ENCODE results near the gene UNC80. TPM values are rescaled to one million over a fixed set of nuclear protein-coding genes. Genes with fewer than 3 reads are reported as not detected.

The UNC80 gene
- total and polyA plus RNA-seq, 2 of the 4 experiments (the other 2 are of a cell fraction) = not detected

DNA sequence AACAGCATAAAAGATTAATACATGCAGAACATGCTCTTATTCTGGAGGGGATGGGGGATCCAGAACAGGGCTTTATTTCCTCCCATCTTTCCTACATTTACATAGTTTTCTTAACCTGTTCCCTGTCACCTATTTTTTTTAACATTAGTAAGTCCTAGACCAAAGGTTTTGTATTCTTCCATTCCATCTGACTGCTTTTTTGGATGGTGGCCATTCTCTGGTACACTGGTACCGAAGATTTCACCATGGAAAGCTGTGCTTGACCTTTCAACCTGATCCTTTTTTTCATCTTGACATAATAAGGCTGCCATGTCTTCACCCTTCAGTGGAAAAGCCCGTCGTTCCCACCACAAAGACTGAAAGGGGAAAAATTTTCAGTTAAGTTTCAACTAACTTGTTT lies 251.2 kb downstream of the UNC80 start:
- CTCF ChIA-PET = no interaction called here
- no peak overlapping the region for H3K18ac ChIP-seq (ENCODE audit: low read depth, low read length)

More for the DNA sequence above, 251.2 kb downstream of the UNC80 start:
- Histone ChIP-seq H3K4me2 (ENCODE audit: low read depth, low read length) (no peak overlapping the region), H2AK5ac (ENCODE audit: low read depth, low read length) (no peak overlapping the region), H2BK120ac (ENCODE audit: low read depth, low read length) (no peak overlapping the region), H3K27me3 (ENCODE audit: control insufficient read depth, insufficient read depth, low read length) (no peaks in the 10 kb centered on the region), H3K4ac (ENCODE audit: low read depth, low read length) (no peak overlapping the region), H2BK15ac (ENCODE audit: low read depth, low read length) (no peak overlapping the region), H2AFZ (replicated peaks; ENCODE audit: low read length, poor library complexity) (no peak overlapping the region), H3K4me3 (ENCODE audit: insufficient read depth, low read depth, low read length) (no peak overlapping the region), H4K20me1 (ENCODE audit: insufficient read depth, low read length) (no peaks in the 10 kb centered on the region), H3K36me3 (ENCODE audit: control insufficient read depth, insufficient read depth, low read length) (peaks cover 14% of the 10 kb centered on the region), H3K27ac (ENCODE audit: insufficient read depth, low read length) (no peak overlapping the region), H3K9me1 (ENCODE audit: insufficient read depth, low read length) (no peaks in the 10 kb centered on the region), H3K79me1 (ENCODE audit: low read depth in 1 of 2, low read length in 2 of 2) (peaks cover 0 to 5% of the 10 kb centered on the region in 2 experiments; a peak in 1 of 4 replicates), H3K56ac (ENCODE audit: extremely low read depth, insufficient read depth, low read length) (no peak overlapping the region), H3K4me1 (ENCODE audit: control insufficient read depth, insufficient read depth, low read length) (no peaks in the 10 kb centered on the region), H3K23ac (ENCODE audit: low read depth, low read length) (no peak overlapping the region), H4K91ac (ENCODE audit: insufficient read depth, low read depth, low read length) (no peak overlapping the region), H3K9me3 (ENCODE audit: control insufficient read depth, insufficient read depth, low read length) (no peaks in the 10 kb centered on the region), H2BK20ac (ENCODE audit: low read depth, low read length) (no peak overlapping the region), H2AK9ac (replicated peaks; ENCODE audit: low read depth, low read length, poor library complexity) (no peak overlapping the region), H3K9ac (ENCODE audit: low read depth, low read length) (no peak overlapping the region), H4K5ac (ENCODE audit: low read depth, low read length) (no peak overlapping the region), H2BK5ac (ENCODE audit: low read depth, low read length, poor library complexity, severe bottlenecking) (no peak overlapping the region), H4K8ac (ENCODE audit: low read depth in 2 of 2, low read length in 2 of 2) (no peak overlapping the region), H3K14ac (replicated peaks; ENCODE audit: low read depth, low read length) (no peak overlapping the region)
- dilution Hi-C loops (cut with HindIII; ENCODE audit: low sequenced_read_pairs, unreplicated experiment) (no loop called here), in situ Hi-C loops (cut with MboI; ENCODE audit: low sequenced_read_pairs) (no loop called here), intact Hi-C loops (cut with micrococcal nuclease) (no loop called here)
- no peak for DNase-seq
- POLR2A ChIA-PET (ENCODE audit: unreplicated experiment) = no interaction called here
- TF ChIP-seq CEBPB (IDR thresholded peaks at IDR 0.05; ENCODE audit: low read depth, low read length) (no peak), ELK1 (IDR thresholded peaks at IDR 0.05; ENCODE audit: borderline replicate concordance, low read depth, low read length) (no peak), RAD21 (IDR thresholded peaks at IDR 0.05; ENCODE audit: low read length) (no peak), FOS (IDR thresholded peaks at IDR 0.05; ENCODE audit: low read depth, low read length) (no peak), BHLHE40 (IDR thresholded peaks at IDR 0.05; ENCODE audit: low read depth, low read length) (no peak), NFE2L2 (IDR thresholded peaks at IDR 0.05; ENCODE audit: low read depth, low read length) (no peak), RCOR1 (IDR thresholded peaks at IDR 0.05; ENCODE audit: insufficient replicate concordance, low read length) (no peak), CTCF (conservative IDR thresholded peaks at IDR 0.05; ENCODE audit: low read depth, low read length) (no peak), SMC3 (IDR thresholded peaks at IDR 0.05; ENCODE audit: low read depth, low read length) (no peak), CHD1 (IDR thresholded peaks at IDR 0.05; ENCODE audit: low read depth, low read length) (no peak), MXI1 (IDR thresholded peaks at IDR 0.05; ENCODE audit: borderline replicate concordance, low read depth, low read length) (no peak), MAZ (IDR thresholded peaks at IDR 0.05; ENCODE audit: borderline replicate concordance, low read depth, low read length) (no peak), MAFK (IDR thresholded peaks at IDR 0.05; ENCODE audit: low read depth, low read length) (no peak), RFX5 (IDR thresholded peaks at IDR 0.05; ENCODE audit: low read depth, low read length) (no peak)
- TF ChIP-seq, protein P1, sequence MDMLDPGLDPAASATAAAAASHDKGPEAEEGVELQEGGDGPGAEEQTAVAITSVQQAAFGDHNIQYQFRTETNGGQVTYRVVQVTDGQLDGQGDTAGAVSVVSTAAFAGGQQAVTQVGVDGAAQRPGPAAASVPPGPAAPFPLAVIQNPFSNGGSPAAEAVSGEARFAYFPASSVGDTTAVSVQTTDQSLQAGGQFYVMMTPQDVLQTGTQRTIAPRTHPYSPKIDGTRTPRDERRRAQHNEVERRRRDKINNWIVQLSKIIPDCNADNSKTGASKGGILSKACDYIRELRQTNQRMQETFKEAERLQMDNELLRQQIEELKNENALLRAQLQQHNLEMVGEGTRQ (IDR thresholded peaks at IDR 0.05; ENCODE audit: low read depth, low read length) = no peak
- WGBS, 2 experiments (ENCODE audit: extremely low coverage in 2 of 2, insufficient read length in 1 of 2) = no CpG with 5 or more reads among the region's 3 CpGs
- no peak for ATAC-seq (ENCODE audit: low read depth)
- BruUV-seq (replicated peaks) = no TSS peak

Data from IMR-90 (cell line).